ENCODE data around the gene LRRC3B.

Gene LRRC3B

DNA sequence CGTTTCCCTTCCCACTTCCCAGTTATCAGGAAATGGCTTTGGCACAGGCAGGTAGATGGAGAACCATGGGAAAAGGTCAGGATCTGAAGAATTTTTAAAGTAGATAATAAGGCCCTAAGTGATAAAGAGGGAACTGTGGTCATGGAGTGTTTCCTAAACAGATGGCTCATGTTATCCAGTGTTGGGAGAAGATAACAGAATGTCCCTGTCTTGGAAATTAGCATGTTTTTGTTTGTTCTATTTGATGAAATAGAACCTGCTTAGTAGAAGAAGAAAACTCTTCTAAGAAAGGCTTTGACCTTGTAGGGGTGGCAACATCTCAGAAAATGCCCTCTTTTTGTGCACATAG lies 8.8 kb downstream of the LRRC3B start:
- no peak for DNase-seq

DNA sequence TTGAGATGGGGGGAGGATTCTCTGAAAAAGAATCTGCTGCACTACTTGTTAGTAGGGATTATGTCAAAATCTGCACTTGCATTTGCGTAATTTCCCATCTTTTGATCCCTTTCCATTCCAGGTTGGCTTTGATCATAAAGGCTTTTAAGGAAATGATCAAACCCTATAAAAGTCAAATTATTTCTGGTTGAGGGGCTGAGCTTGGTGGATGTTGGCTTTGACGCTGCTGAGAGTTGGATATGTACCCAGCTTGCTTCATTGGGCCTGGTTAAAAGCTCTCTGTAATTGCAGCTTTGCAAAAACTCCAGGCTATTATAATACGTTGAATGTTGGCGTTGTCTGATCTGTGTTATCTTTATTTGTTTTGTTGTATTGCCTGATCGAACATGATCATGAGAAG lies 12.0 kb downstream of the LRRC3B start:
- no peak for DNase-seq

DNA sequence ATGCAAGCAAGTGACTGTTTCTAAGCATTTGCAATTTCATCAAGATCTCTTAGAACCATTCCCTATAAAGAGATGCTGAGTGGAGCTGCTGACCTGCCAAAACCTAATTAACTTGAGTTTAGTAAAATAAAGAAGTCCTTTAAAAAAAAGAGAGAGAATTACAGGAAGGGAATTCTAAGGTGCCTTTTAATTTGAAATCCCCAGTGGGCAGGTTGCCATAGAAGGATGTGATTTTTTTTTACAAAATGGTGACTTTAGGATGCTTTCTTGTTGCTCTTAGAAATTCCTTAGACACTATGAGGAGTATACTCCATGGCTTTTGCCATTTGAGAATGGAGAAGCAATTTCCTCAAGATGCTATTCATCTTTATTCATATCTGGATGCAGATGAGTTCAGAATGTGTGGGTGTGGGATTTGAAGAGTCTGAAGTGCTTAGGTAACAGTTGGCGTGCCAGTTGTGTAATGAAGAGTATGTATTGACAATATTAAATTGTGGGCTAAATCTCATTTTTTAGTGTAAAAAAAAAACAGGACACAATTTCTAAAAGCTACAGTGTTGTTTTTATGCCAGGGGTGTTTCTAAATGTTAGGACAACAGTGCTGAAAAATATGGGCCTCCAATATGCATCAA lies 13.6 kb downstream of the LRRC3B start:
- no peak for DNase-seq

DNA sequence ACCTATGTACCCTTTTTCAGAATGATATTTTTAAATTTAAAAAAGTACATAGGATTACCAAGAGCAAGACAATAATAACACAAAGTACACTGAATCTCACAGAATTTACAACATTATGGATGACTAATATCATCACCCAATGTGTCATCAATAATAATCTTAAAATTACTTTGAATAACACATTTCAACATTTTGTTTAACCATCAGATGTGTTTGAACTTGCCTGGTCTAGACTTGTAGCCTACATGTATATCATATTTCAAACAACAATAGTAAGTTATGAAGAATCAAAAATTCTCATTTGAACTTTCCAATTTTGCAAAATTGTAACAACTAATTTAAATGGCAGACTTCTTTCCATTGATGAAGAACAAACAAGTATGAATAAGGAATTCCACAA lies 15.1 kb downstream of the LRRC3B start:
- no peak for DNase-seq

DNA sequence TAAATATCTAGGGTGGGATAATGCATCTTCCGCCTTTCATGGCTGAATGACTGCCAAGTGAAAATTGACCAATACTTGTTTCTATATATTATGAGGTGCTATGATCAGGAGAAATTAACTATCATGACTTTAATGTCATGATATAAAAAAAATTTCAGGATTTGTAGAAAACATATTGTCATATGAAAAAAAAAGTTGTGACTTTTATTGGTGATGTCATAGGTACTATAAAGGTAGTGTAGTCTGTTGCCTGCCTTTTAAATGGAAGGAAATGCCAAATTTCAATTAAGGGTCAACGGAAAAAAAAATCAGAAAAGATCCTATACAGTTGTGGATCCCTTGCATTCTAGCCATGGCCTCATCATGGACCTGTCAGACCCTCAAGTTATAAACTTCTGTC lies 15.5 kb downstream of the LRRC3B start:
- DNase-seq = no peak

DNA sequence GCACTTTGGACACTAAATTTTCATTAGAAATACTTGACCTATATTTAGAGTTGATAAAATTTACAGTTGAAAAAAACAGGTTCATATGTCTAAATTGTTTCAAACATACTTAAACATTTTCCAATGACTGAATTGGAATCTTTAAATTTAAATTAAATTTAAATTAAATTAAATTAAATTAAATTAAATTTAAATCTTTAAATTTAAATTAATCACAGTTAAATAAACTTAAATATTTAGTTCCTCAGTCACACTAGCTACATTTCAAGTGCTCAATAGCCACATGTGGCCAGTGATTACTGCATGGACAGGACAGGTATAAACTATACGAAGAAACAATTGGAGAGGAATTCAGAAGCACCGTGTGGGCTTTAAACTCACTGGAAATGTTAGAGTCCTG lies 16.8 kb downstream of the LRRC3B start:
- DNase-seq = no peak

DNA sequence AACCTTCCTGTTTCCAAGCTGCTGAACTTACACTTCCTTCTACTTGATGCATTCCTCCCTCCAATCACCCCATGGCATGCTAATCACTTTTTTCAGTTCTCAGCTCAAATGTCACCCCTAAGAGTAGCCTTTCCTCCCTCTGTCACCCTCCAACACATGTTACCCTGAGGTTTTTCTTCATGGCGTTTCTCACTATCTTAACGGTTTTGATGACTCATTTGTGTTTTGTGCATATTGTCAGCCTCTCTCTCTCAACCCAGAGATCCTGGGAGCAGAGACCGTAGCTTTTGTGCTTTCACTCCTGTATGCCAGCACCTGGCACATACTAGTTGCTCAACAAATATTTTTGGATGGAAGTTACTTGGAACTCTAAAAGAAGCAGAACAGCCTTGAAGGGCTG lies 24.5 kb downstream of the LRRC3B start:
- DNase-seq = no peak

DNA sequence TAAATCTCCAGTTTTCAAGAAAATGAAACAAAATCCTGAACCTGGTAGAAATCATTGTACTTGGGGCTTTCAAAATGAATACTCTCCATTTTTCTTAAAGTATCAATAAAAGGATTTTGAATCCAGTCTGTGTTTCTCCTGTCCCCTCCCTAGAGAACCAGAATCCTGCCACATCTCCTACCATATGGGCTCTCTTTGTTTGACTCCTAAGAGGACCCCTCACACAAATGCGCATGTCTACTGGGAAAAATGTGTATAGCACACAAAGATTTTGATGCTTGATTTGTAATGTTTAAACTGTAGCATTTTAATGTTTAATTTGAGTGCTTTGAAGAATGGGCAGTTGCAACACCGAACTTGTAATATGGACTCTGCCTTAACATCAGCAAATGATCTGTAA lies 25.9 kb downstream of the LRRC3B start:
- DNase-seq = no peak

DNA sequence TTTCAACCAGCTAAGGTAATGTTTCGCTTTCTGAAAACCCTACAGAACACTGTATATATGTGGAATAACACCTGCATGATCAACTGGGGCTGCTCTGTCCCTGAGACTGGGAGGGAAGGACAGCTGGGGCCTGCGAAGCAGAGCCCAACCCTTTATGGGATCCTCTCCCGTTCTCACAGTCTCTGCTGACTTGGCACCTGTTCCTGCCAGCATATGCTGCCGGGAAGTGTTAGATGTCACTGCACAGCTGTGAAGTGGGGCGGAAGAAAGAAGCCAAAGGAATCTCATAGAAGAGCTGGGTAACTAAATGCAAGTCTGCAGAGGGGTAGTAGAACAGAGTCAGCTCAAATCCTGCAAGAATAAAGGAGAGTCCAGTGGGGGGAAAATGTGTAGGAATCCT lies 29.6 kb downstream of the LRRC3B start:
- no peak for DNase-seq

DNA sequence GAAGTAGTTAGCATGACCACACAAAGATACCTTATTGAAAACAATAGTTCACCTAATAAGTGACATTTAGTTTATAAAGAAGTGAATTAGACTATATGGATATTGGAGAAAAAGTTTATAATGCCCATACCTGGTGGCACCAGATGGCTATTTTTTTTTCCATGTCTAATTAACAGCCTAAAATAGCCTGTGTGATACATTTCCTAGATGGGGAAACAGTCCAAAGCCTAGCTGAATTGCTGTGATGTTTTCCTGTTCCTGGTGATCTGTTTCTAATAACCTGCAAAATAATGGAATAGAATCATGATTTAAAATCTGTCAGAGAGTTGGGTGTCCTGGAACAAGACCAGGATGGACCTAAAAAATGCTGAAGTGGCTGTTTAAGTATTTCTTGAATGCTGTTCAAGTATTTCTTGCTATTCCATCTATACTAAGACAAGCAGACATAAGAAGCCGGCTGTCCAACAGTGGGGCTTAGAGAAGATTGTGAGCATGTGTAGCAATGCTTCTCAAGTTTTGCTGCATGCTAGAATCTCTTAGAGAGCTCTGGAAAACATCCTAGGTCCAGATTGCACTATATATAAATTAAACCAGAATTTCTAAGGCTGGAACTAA lies 31.3 kb downstream of the LRRC3B start:
- DNase-seq = no peak

DNA sequence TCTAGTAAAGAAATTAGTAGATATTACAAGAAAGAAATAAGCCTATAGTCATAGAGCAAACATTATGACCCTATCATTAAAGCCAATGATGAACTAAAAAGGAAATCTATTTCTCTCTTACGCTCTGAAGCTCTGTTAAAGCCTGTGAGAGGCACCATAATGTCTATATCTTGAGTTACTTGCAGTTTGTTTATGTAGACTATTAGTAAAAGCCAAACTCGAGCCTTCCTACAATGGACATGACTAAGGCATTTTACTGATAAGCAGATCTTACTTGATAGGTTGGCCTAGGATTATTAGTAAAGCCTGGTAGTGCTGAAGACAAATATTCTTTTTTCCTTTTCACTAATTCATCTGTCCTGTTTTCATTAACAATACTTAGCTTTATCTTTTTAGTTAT lies 32.7 kb downstream of the LRRC3B start:
- no peak for DNase-seq

DNA sequence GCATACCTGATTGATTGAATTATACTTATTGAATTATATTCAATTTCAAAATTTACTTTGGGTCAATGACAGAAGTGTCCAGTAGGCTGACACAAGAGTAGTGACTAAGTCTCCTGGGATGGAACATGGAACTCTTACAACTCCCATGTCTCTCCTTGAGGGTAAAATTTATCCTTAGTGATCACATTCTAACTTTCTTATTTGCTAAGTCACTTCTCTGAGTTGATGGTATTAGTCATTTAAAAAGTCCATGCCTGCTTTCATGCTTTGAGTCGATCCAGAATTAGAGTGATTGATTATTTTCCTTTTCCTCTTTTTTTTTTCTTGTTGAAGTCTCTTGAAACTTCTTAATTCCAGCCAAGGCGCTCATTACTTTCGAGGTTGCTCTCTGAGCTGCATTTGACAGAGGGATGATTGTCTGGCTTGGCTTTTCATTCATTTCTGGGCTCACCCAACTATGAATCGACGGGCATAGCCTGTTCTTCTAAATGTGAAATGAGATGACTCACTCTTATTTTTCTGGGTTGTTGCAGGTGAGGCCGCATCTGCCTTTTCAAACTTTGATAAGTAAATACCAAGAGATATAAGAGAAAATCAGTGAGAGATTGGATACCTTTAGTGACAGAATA lies 34.9 kb downstream of the LRRC3B start:
- no peak for DNase-seq

DNA sequence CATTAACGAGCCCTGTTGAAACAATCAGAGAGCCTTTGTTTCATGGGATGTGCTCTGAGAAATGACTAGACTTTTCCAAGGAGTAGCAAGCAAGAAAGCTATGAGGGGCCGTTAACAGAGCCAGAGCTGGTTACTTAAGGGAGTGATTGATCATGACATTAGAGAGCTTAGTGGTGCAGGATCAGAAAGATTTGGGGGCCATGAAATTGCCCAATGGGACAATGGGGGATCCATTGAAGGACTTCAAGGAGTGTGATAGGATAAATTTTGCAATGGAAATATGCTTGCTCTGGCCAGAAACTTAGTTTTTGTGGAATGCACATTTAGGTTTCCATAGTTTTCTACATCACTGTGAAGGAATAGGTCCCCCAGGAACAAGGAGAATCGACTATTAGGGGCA lies 45.6 kb downstream of the LRRC3B start:
- no peak for DNase-seq

DNA sequence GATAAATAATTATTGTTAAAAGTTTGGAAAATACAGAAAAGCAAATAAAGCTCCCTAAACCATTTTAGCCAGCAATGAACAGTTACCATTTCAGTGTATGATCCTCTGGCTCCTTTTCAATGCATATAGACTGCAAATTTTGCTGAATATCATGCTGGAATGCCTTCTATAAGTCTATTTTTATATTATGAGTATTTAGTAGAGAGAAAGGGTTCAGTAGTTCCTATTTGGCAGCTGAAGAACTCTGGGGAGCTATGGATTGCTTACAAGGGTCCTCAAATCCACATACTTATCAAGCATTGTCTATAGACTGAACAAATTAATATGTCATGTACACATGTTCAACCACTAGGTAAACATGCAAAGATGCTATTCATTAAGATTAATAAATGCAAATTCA lies 46.1 kb downstream of the LRRC3B start:
- DNase-seq = no peak

DNA sequence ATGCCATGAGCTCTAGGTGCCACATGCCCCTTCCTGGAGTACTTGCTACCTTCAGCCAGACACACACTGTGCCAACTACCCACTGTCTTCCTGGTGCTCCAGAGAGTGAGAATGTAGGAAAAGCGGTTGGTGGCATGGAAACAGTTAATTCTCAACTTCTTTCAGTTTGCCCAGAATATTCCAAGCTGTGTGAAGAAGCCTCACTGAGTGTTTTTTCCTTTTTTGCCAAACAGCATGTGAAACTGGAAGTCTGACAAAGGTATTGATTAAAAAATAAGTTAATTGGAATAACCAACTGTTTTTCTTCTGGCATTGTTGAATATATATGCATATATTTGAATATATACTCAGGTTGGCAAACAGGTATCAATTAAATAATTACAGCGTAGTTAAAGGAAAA lies 52.8 kb downstream of the LRRC3B start:
- DNase-seq = no peak

DNA sequence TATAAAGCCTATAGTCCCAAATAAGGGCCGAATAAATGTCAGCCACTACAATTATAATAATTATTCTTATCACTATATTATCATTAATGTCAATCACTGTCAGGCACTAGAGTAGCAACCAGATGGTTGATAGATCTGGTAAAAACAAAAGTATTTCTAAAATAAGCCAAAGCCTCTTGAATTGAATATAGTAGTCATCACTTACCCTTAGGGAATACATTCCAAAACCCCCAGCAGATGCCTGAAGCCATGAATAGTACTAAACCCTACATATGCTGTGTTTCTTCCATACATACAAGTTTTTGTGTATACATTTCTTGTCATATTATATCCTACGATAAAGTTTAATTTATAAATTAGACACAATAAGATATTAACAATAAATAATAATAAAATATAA lies 59.1 kb downstream of the LRRC3B start:
- DNase-seq = no peak

DNA sequence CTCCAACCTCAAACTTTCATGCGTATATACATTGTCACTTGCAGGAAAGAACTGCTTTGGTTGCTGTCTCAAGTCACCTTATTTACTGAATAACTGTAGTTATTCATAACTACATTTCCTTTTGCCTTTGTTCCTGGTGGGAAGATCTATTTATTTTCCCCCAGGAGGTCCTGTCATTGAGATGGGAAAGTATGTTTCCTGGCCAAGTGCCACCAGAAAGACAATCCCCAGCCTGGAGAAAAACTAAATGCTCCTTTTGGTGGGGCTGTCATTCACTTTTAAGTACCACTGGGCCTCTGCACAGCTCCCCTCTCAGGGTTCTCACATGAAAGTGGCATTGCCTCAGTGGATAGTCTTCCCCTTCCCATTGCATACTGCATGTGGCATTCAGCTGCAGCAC lies 59.8 kb downstream of the LRRC3B start:
- no peak for DNase-seq

DNA sequence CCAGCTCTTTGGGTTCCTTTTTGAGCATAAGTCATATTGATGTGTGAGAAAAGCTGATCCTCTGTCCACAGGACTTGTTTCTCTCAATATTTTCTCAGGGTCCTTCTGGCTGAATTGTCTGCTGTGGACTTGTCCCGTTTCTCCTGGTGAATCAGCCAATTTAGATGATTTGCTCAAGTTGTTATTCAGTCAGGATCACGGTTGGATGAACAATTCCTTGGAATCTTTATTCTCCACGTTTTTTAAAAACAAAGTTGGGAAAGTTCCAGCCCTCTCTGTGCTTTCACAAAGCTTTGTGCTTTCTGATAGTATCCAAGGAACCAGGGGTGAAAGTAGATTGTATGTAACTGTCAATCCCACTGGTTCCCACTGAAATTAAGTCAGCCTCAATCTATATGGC lies 61.3 kb downstream of the LRRC3B start:
- no peak for DNase-seq

DNA sequence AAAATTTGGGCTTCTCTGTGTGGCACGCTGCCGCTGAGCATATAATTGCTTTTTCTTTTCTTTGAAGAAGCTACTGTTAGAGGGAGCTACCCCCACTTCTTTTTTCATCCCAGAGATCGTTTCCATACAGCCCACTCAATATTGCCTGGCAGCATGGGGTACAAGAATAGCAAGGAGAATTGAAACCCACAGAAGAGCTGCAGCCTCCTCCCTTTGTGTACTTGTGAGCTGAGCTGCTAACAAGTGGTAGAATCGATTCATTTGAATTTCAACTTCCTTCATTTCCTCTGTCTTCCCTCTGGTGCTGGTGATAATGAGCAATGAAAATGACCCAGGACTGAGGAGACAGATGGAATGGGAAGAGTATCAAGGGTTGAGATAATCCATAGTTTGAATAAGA lies 64.9 kb downstream of the LRRC3B start:
- DNase-seq = no peak

DNA sequence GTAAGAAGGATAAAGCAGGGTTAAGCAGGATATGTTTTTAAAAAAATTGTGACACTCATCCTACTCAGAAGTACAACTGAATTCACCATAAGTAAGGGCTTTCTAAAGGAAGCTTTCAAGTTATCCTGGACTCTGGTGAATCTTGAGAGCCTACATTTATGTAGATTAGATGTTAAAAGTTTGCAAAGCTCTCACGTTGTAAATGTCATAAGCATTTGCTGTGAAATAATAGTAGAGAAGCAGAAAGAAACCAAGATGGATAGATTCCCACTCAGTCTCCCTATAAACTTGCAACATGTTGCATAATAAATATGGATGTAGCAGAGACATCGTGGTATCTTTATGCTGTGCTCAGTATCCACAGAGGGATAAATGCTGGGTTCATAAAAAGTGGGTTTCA lies 77.0 kb downstream of the LRRC3B start:
- no peak for DNase-seq

DNA sequence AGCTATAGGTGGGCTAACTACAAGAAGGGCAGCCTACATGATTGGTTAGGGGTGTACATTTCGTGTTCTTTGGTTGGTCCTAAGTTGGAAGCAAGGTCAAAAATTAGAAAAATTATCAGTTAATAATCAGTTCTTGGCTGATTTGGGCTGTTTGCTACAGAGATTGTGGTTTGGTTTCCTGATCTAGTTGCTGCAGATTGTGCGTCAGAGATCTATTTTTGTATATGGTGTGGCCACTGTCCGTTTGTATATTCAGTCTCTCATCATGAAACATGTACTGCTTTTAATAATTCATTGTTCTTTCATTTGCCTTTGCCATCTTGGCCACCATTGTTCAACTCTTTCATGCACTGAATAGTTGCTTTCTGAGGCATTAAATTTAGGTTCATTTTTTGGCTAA lies 80.9 kb downstream of the LRRC3B start:
- no peak for DNase-seq

DNA sequence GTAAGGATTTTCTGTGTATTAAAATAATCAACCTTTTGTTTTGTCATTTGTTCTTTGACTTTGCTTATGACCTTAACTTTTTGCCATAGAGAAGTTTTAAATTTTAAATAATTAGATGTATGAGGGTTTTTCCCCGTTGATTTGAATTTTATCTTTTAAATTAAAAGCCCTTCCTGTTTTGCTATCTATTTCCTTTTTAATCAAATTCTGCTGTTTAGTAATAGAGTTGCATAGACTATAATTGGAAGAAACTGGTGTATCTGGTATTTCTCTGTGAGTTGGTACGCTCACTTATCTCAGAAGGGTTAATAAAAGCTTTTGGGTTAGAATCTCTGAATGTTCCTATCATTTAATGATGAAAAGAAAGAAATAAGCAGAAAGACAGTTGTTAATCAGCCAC lies 82.2 kb downstream of the LRRC3B start:
- DNase-seq = no peak

DNA sequence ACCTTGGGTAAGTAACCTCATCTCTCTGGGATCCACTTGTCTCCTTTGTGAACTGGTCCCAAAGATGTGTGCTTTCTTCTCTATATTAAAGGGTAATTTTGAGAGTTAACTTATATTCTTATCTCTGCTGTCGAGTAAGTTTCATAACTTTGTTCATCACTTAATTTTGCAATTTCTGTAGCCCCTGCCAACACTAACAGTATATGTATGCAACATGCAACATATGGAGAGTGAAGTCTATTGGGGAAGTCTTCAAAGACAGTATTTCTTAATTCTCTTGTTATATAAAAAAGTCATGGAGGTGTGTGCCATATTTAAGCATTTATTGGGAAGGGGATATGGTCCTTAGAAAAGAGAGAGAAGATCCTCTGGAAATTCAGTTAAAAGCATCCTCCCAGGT lies 85.9 kb downstream of the LRRC3B start:
- no peak for DNase-seq

DNA sequence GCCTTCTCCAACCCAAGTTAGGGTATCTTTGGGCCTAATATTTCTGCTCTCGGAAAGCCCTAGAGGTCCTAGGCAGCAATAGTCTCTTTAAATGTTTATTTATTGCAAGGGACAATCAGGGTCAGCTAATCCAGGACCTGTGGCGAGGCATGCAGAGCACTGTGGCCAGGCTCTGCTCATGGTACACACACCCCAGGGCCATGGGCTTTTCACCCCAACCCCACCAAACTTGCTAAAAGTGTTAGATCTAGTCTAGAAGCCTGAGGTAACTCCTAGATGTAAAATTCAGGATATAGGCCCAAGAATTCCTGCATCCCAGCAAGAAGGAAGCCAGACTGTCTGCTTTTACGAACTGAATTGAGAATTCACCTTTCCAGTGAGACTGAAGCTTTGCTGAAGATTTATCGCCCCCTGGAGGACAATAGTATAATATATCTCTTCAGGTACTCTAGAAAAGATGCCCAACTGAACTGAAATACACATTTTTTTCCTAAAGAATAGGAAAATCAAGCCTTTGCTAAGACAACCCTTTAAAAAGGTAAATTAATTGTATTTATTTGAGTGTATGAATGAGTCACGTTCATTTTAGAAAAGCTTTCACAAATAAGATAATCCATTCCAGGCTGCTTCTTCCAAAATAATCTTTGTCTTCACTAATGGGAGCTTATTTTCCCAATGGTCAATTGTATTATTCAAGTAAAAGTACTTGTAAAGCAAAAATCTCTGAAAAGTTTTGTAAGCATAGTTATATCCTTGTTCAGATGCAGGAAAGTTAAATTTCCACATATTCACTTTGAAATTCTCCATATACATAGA lies 89.8 kb downstream of the LRRC3B start:
- no peak for DNase-seq

Measured in activated CD4-positive, alpha-beta T cell treated with anti-CD3 and anti-CD28 coated beads for 4 hours (primary cell).